ENCODE data around the gene SLC19A1. TPM values are rescaled to one million over a fixed set of nuclear protein-coding genes. Genes with fewer than 3 reads are reported as not detected.

SLC19A1 gene
- total RNA-seq, 4 donors from 2014 or later = 1.5 to 8.6 (median 5.3) TPM

- 73 to 77% methylated on average over 5 of the region's 6 CpGs for WGBS, 2 donors (ENCODE audit: low coverage in 1 of 2)
- ATAC-seq = no peak
- peaks cover 0 to 60% of the 10 kb centered on the region in 2 donors for H3K36me3 ChIP-seq
- H3K4me1 ChIP-seq = no peaks in the 10 kb centered on the region
- no peaks in the 10 kb centered on the region for H3K27me3 ChIP-seq
- H3K27ac ChIP-seq = no peak overlapping the region
- TF ChIP-seq POLR2AphosphoS5 (IDR thresholded peaks at IDR 0.05) (no peak), EP300 (IDR thresholded peaks at IDR 0.05) (no peak)
- TF ChIP-seq, protein P1, sequence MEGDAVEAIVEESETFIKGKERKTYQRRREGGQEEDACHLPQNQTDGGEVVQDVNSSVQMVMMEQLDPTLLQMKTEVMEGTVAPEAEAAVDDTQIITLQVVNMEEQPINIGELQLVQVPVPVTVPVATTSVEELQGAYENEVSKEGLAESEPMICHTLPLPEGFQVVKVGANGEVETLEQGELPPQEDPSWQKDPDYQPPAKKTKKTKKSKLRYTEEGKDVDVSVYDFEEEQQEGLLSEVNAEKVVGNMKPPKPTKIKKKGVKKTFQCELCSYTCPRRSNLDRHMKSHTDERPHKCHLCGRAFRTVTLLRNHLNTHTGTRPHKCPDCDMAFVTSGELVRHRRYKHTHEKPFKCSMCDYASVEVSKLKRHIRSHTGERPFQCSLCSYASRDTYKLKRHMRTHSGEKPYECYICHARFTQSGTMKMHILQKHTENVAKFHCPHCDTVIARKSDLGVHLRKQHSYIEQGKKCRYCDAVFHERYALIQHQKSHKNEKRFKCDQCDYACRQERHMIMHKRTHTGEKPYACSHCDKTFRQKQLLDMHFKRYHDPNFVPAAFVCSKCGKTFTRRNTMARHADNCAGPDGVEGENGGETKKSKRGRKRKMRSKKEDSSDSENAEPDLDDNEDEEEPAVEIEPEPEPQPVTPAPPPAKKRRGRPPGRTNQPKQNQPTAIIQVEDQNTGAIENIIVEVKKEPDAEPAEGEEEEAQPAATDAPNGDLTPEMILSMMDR (IDR thresholded peaks at IDR 0.05) = no peak
- no peaks in the 10 kb centered on the region for H3K9me3 ChIP-seq
- H3K4me3 ChIP-seq = no peak overlapping the region
These were observed 42.2 kb downstream of the SLC19A1 start for GRCh38 chr21:45499970-45500577.

DNA sequence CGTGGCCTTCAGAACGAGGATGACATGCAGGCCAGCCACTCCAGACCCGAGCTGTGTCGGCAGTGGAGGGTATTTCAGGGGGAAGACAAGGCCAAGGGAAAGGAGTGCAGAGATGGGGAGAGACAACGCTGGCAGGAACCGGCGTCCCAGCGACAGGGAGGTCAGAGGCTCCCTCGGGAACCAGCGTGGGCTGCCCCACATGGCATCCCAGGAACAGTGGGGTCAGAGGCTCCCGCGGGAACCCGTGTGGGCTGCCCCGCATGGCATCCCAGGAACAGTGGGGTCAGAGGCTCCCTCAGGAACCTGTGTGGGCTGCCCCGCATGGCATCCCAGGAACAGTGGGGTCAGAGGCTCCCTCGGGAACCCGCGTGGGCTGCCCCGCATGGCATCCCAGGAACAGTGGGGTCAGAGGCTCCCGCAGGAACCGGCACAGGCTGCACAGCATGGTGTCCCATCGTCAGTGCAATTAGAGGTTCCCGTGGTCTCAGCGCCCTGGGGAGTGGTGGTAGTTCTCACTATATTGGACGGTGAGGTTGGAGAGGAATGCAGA lies 43.0 kb downstream of the SLC19A1 start:
- Histone ChIP-seq H3K27ac (no peak overlapping the region), H3K4me1 (no peaks in the 10 kb centered on the region), H3K9me3 (no peaks in the 10 kb centered on the region), H3K36me3 (peaks cover 0 to 61% of the 10 kb centered on the region in 2 donors), H3K27me3 (no peaks in the 10 kb centered on the region), H3K4me3 (no peak overlapping the region)
- ATAC-seq = no peak
- 70 to 100% methylated on average over 6 to 9 of the region's 25 CpGs for WGBS, 2 donors (ENCODE audit: low coverage in 1 of 2)
- TF ChIP-seq EP300 (IDR thresholded peaks at IDR 0.05) = no peak
- TF ChIP-seq POLR2AphosphoS5 (IDR thresholded peaks at IDR 0.05) = no peak
- TF ChIP-seq POLR2A (IDR thresholded peaks at IDR 0.05) = no peak
- TF ChIP-seq, protein P1 (IDR thresholded peaks at IDR 0.05) = no peak

DNA sequence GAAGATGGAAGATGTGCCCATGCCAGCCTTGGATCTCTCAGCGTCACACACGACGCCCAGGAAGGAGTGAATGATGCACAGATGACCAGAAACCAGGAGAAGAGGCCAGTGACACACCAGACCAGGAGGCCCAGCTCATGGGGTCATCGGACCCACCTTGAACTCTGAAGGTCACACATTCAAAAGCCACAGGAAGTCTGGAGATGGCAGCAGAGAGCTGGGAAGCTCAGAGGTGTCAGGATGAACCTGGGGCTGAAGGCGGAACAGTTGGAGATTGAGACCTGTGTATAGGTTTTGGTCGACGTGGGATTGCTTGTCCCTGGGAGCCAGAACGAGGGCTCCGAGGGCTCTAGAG lies 43.6 kb downstream of the SLC19A1 start:
- H3K27me3 ChIP-seq = no peaks in the 10 kb centered on the region
- H3K27ac ChIP-seq = no peak overlapping the region
- H3K4me1 ChIP-seq = no peaks in the 10 kb centered on the region
- TF ChIP-seq POLR2AphosphoS5 (IDR thresholded peaks at IDR 0.05) (no peak), EP300 (IDR thresholded peaks at IDR 0.05) (no peak), POLR2A (IDR thresholded peaks at IDR 0.05) (no peak)
- TF ChIP-seq, protein P1 (IDR thresholded peaks at IDR 0.05) = no peak
- no peaks in the 10 kb centered on the region for H3K9me3 ChIP-seq
- ATAC-seq = no peak
- H3K36me3 ChIP-seq = peaks cover 0 to 62% of the 10 kb centered on the region in 2 donors
- WGBS, 2 donors (ENCODE audit: low coverage in 1 of 2) = 84% methylated on average over 5 of the region's 9 CpGs; no CpG with 5 or more reads in 1 of the 2 donors
- no peak overlapping the region for H3K4me3 ChIP-seq

DNA sequence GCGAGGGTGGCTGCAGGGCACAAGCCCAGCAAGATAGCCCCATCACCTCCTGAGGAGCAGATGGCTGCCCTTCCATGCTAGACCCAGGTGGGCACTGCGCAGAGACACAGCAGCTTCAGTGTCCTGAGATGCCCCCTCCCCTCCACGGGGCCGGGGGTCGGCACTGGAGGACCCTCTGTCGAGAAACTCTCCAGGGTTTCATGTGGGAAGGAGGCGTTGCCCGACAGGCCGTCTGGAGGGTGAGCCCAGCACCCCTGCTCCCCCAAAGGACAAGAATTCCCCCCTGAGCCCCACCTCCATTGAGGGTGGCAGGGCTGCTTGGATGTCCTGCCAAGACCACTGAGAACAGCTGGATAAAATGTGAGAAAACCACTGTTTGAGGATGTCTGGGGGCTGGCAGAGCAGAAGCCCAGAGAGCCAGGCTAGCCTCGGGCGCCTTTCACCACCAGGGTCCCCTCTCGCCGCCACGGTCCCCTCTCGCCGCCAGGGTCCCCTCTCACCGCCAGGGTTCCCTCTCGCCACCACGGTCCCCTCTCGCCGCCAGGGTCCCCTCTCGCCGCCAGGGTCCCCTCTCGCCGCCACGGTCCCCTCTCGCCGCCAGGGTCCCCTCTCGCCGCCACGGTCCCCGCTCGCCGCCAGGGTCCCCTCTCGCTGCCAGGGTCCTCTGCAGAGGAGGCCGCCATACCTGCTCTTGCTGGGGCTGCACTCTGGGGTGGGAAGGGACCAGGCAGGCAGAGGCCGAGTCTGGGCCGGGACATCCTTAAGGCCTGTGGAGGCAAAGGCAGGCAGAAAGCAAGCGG lies 44.2 kb downstream of the SLC19A1 start:
- no peak for ATAC-seq
- no CpG with 5 or more reads among the region's 39 CpGs for WGBS, 2 donors (ENCODE audit: low coverage in 1 of 2)
- no peaks in the 10 kb centered on the region for H3K4me1 ChIP-seq
- no peak overlapping the region for H3K27ac ChIP-seq
- H3K4me3 ChIP-seq = no peak overlapping the region
- no peak for TF ChIP-seq EP300 (IDR thresholded peaks at IDR 0.05)
- TF ChIP-seq POLR2A (IDR thresholded peaks at IDR 0.05) = no peak
- TF ChIP-seq, protein P1 (IDR thresholded peaks at IDR 0.05) = no peak
- TF ChIP-seq POLR2AphosphoS5 (IDR thresholded peaks at IDR 0.05) = no peak
- H3K36me3 ChIP-seq = peaks cover 0 to 68% of the 10 kb centered on the region in 2 donors
- H3K9me3 ChIP-seq = no peaks in the 10 kb centered on the region
- no peaks in the 10 kb centered on the region for H3K27me3 ChIP-seq
